Measurements from ENCODE around the gene KLHL24.

DNA sequence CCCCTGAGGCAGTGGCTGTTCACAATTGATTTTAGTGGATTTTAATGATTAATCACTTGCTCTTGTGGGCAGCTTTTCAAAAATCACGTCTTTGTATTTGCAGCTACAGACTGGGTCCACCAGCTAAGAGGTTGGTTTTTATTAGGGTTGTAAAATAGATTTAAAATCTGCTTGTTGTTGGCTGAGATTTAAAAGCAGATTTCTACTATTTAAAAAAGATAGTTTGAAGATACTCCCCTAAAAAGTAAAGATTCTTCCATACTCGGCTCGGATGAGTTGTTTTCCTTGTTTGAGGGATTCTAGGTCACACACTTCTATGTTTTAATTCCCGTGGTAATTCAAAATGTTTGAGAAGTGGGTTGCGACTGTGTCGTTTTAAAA, 1.7 kb downstream of the KLHL24 start:
- no peak for TF ChIP-seq CTCF (IDR thresholded peaks at IDR 0.05)
- TF ChIP-seq ELF4 (CRISPR knock-in tag; IDR thresholded peaks at IDR 0.05; ENCODE audit: low read depth), result no peak
- TF ChIP-seq, protein P1, sequence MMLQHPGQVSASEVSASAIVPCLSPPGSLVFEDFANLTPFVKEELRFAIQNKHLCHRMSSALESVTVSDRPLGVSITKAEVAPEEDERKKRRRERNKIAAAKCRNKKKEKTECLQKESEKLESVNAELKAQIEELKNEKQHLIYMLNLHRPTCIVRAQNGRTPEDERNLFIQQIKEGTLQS (CRISPR knock-in tag; conservative IDR thresholded peaks at IDR 0.05), result no peak
- TF ChIP-seq NR2C2 (CRISPR knock-in tag; IDR thresholded peaks at IDR 0.05), result no peak
- TF ChIP-seq, protein P2, sequence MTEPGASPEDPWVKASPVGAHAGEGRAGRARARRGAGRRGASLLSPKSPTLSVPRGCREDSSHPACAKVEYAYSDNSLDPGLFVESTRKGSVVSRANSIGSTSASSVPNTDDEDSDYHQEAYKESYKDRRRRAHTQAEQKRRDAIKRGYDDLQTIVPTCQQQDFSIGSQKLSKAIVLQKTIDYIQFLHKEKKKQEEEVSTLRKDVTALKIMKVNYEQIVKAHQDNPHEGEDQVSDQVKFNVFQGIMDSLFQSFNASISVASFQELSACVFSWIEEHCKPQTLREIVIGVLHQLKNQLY (CRISPR knock-in tag; IDR thresholded peaks at IDR 0.05), result no peak

Measured in WTC11 (cell line).